NCI-H187 (cell line): Measurements from ENCODE around the gene SSTR3.

Experiments used
- DNase-seq, 2 experiments: peaks; one replicate each; lab custom pipeline; 2025; lab: John Stamatoyannopoulos, UW

SSTR3 gene

GRCh38 chr22:37229012-37229804 is 16.9 kb upstream of the SSTR3 start:
- DNase-seq = no peak

- no peak for DNase-seq
Observed at GRCh38 chr22:37228106-37229011, 16.1 kb upstream of the SSTR3 start.

- no peak for DNase-seq
Observed at GRCh38 chr22:37226514-37226913, 14.2 kb upstream of the SSTR3 start.

GRCh38 chr22:37226087-37226486 is 13.8 kb upstream of the SSTR3 start:
- no peak for DNase-seq

GRCh38 chr22:37225481-37225880 is 13.2 kb upstream of the SSTR3 start:
- DNase-seq = no peak

- no peak for DNase-seq
Observed at GRCh38 chr22:37224757-37225420, 12.6 kb upstream of the SSTR3 start.

GRCh38 chr22:37223965-37224551 is 11.8 kb upstream of the SSTR3 start:
- no peak for DNase-seq

DNA sequence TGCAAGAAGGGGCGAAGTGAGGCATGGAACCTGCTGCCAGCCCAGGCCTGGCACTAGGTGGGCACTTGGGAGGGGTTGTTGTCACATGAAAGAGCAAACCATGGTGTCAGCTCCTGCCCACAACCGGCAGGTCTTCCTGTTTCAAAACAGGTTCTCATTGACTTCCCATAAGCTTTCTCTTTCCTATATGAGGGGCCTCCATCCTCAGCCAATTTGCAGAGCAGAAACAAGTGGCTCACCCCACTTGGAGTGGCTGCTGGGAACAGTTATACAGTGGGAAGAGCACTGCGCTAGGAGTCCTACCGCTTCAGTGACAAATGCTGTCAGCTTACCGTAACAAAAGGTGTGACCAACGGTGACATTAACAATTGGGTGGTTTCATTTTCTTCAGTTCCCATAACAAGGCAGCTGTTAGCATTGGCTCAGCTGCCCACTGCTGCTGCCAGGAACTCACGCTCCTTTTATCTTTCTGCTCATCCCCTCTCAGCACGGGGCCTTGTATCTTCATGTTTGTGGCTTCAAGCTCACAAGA is 10.2 kb upstream of the SSTR3 start:
- no peak for DNase-seq

DNA sequence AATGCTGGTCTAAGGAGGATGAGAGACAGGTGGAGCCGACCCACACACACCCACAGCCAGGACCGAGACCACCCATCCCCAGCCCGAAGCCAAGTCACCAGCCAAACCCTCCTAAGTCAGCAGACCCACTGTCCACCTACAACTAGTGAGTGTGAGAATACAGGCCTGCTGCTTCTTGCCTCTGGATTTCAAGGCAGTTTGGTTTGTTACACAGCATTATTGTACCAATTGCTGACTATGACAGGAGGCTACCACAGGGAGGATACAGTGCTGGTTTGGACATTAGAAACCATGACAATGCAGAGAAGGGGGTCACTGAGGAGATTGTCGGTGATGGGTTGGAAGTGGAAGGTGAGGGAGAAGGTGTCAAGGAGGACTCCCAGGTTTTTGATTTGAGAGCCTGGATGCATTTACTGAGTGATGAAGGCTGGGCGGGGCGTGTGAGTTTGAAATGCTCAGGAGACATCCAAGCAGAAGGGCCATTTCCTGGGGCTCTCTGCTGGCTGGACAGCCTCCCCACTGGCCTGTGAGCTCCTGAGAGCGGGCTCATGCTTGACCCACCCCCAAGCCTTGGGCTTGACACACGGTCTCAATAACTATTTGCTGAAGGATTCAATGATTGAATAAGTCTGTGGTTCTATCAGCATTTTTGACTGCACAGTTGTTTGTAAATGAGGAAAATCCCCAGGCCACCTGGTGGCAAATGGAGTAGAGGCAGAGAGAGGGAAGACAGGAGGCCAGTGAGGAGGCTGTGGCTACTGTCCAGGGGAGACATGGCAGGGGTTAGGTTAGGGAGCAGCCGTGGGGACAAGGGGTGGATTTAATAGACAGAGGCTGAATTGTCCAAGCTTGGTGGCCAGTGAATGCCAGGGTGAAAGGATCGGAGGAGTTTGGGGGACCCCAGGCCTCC is 9.4 kb upstream of the SSTR3 start:
- DNase-seq = no peak

- DNase-seq = no peak
Observed at GRCh38 chr22:37220543-37220981, 8.3 kb upstream of the SSTR3 start.

- no peak for DNase-seq
Observed at GRCh38 chr22:37219533-37219932, 7.3 kb upstream of the SSTR3 start.

- no peak for DNase-seq
Observed at GRCh38 chr22:37218771-37219411, 6.6 kb upstream of the SSTR3 start.

GRCh38 chr22:37218399-37218770 is 6.1 kb upstream of the SSTR3 start:
- no peak for DNase-seq

DNA sequence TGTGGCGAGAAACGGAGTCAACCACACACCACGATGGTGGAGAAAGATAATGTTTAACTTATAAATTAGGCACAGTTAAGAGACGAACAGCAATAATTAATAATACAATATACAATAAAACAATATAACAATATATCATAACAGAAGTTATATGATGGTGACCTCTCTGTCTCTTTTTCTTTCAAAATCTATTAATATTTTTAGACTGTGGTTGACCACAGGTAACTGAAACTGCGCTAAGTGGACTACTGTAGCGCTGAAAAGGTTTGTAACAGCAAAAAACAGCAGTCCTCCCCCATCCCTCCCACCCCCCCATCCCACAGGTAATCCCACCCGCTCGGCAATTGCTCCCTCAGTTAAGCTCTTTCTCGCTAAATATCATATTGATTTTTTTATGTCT is 3.6 kb upstream of the SSTR3 start:
- DNase-seq = no peak

GRCh38 chr22:37214731-37215030 is 2.4 kb upstream of the SSTR3 start:
- DNase-seq = no peak

DNA sequence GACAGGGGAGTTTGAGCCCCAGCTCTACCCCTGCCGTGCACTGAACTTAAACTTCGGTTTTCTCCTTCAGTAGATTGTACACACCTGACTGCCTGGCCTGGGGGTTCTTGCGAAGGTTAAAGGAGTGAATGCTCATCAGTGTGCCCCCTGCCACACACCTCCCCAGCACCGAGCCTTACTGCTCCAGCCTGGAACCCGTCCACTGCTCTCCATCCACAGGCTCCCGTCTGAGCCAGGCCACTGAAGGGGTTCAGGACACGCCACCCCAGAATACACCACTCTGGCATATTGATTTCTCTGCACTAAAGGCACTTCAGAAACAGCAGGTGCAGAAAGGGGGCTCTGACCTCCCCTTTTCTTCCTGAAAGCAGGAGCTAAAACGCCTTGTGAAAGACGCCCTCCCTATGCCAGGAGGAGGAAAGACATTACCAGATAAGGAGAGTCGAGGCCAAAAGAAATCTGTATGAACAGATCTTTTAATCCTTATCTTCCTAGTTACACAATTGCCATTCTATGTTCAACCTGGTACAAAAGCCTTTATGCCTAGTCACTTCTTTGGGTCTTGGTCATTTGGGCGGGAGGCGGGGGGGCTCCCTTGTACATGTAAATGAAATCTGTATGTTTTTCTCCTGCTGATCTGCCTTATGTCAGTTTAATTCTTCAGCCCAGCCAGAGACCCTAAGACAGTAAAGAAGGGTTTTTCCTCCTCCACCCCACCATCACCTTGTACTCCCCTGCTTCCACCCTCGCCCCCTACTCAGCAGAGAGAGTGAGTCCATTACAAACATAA is 1.9 kb upstream of the SSTR3 start:
- DNase-seq = no peak

- DNase-seq = no peak
Observed at GRCh38 chr22:37213218-37213855, 1.1 kb upstream of the SSTR3 start.

DNA sequence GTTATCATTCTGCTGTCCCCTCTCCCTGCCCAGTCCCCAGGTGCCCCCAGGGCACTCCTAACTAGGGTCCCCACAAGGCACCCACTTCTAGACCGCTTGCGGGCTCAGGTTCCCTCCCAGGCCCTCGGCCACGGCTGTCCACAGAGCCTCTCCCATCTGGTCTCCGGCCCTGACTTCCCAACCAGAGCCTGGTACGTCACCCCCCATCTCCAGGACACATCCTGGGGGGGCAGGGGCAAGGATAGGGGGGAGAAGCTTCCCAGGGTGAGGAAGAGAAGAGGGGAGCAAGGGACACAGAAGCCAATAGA is 457 bp downstream of the SSTR3 start:
- DNase-seq = no peak

DNA sequence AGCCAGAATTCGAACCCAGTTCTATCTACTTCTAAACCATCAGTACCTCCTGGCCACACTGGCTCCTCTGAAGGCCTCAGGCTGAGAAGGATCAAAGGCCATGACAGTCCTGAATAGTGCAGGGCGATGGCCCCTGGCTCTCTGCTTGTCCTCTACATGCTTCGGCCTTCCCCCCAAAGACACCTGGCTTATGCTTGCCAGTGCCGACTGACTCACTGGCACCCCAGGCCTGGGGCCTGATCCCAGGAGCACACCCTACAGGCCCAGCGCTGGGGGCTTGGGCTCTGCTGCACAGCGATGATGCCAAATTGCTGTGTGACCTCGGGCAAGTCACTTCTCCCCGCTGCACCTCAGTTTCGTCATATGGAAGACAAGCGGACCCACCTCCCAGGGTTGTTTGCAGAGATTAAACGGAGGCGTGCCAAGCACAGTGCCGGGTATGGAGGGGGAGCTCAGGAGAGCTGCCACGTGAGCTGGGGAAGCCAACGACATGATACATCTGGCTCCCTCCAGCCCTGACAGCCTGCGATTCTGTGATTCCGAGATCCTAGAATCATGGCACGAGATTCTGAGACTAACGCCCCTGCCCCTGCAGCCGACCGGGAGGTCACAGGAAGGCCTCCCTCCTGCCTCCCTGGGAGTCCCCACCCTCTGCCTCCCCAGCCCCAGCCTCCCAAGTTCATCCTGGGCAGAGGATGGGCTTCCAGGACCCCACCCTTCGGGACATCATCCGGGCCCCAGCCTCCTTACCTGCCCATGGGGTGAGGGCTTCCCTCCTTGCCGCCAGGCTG is 1.0 kb downstream of the SSTR3 start:
- no peak for DNase-seq
